ENCODE results near the gene PCED1B.

DNA sequence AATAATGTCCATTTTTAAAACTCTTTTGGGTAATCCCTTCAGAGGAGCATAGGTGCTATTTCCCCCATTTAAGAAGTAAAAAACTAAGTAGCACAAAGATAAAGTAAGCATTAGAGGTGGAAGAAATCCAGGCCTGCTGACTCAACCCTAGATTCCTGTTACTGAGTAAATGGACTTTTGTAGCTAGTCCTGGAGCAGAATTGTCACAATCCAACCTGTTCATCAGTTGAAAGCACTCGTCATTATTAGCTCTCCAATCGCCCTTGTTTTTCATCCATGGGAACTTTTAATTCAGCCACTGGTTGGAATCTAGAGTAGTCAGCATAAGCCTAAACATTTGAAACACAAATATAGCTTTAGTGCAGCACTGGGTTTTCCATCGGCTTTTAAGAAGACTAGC lies 139.8 kb downstream of the PCED1B start:
- TF ChIP-seq EZH2 (IDR thresholded peaks at IDR 0.05; ENCODE audit: borderline replicate concordance), result no peak
- TF ChIP-seq, protein P1, sequence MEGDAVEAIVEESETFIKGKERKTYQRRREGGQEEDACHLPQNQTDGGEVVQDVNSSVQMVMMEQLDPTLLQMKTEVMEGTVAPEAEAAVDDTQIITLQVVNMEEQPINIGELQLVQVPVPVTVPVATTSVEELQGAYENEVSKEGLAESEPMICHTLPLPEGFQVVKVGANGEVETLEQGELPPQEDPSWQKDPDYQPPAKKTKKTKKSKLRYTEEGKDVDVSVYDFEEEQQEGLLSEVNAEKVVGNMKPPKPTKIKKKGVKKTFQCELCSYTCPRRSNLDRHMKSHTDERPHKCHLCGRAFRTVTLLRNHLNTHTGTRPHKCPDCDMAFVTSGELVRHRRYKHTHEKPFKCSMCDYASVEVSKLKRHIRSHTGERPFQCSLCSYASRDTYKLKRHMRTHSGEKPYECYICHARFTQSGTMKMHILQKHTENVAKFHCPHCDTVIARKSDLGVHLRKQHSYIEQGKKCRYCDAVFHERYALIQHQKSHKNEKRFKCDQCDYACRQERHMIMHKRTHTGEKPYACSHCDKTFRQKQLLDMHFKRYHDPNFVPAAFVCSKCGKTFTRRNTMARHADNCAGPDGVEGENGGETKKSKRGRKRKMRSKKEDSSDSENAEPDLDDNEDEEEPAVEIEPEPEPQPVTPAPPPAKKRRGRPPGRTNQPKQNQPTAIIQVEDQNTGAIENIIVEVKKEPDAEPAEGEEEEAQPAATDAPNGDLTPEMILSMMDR (IDR thresholded peaks at IDR 0.05; ENCODE audit: poor library complexity), result no peak
